Left kidney (tissue), 2 donors: ENCODE results near the gene FAM9C. TPM values are rescaled to one million over a fixed set of nuclear protein-coding genes. Genes with fewer than 3 reads are reported as not detected.
"Not testable (repeated sequence)": the region's sequence is repeated elsewhere in the genome, so short reads cannot be mapped to it uniquely, and the experiment has no call there.

Experiments used
- DNase-seq: peaks from one replicate; pipeline ENCODE4 v3.0.0-alpha.2; 2013
- polyA plus RNA-seq: library from polyadenylated mRNA; unstranded; fragments of 120-200 nt; gene quantifications from one replicate; pipeline ENCODE4 v1.2.1, GENCODE V29; 2013; ENCODE audit not compliant: insufficient read length

The FAM9C gene
- polyA plus RNA-seq, 1 donor: 0.25 TPM

GRCh38 chrX:13076176-13076961 is 31.9 kb upstream of the FAM9C start:
- DNase-seq: no peak

- no peak for DNase-seq
These were observed 30.2 kb upstream of the FAM9C start for GRCh38 chrX:13074297-13075262.

- no peak for DNase-seq
These were observed 25.5 kb upstream of the FAM9C start for GRCh38 chrX:13069771-13070416.

GRCh38 chrX:13068651-13069050 is 24.2 kb upstream of the FAM9C start:
- no peak for DNase-seq

GRCh38 chrX:13067773-13068172 is 23.4 kb upstream of the FAM9C start:
- no peak for DNase-seq

GRCh38 chrX:13066391-13066790 is 22.0 kb upstream of the FAM9C start:
- DNase-seq: no peak

GRCh38 chrX:13064599-13065143 is 20.3 kb upstream of the FAM9C start:
- no peak for DNase-seq

- DNase-seq: not testable (repeated sequence)
These were observed 18.7 kb upstream of the FAM9C start for GRCh38 chrX:13063124-13063523.

GRCh38 chrX:13062331-13062730 is 17.9 kb upstream of the FAM9C start:
- not testable (repeated sequence) for DNase-seq

GRCh38 chrX:13061215-13061708 is 16.8 kb upstream of the FAM9C start:
- not testable (repeated sequence) for DNase-seq

GRCh38 chrX:13059637-13060499 is 15.4 kb upstream of the FAM9C start:
- no peak for DNase-seq

- no peak for DNase-seq
These were observed 11.1 kb upstream of the FAM9C start for GRCh38 chrX:13055486-13055885.

GRCh38 chrX:13053171-13053570 is 8.8 kb upstream of the FAM9C start:
- no peak for DNase-seq

GRCh38 chrX:13051529-13052172 is 7.2 kb upstream of the FAM9C start:
- DNase-seq: no peak

GRCh38 chrX:13051167-13051528 is 6.7 kb upstream of the FAM9C start:
- no peak for DNase-seq

GRCh38 chrX:13050151-13050550 is 5.7 kb upstream of the FAM9C start:
- no peak for DNase-seq

- DNase-seq: no peak
These were observed 3.9 kb upstream of the FAM9C start for GRCh38 chrX:13048280-13048679.

- no peak for DNase-seq
These were observed 3.3 kb upstream of the FAM9C start for GRCh38 chrX:13047759-13048158.

GRCh38 chrX:13046141-13046855 is 1.9 kb upstream of the FAM9C start:
- DNase-seq: no peak

GRCh38 chrX:13043938-13044337 is 482 bp downstream of the FAM9C start:
- DNase-seq: no peak
